Epithelial cell of umbilical artery (primary cell): ENCODE data around the gene ZFAND5. TPM values are rescaled to one million over a fixed set of nuclear protein-coding genes. Genes with fewer than 3 reads are reported as not detected.

Experiments
- total RNA-seq: library from RNA; depleted of rRNA; stranded (reverse); fragments of >200 nt; gene quantifications from 2 replicates; pipeline ENCODE4 v1.2.3, GENCODE V29; 2014

Gene ZFAND5, protein sequence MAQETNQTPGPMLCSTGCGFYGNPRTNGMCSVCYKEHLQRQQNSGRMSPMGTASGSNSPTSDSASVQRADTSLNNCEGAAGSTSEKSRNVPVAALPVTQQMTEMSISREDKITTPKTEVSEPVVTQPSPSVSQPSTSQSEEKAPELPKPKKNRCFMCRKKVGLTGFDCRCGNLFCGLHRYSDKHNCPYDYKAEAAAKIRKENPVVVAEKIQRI
- 82.2 and 83.2 TPM in 2 replicates for total RNA-seq

DNA sequence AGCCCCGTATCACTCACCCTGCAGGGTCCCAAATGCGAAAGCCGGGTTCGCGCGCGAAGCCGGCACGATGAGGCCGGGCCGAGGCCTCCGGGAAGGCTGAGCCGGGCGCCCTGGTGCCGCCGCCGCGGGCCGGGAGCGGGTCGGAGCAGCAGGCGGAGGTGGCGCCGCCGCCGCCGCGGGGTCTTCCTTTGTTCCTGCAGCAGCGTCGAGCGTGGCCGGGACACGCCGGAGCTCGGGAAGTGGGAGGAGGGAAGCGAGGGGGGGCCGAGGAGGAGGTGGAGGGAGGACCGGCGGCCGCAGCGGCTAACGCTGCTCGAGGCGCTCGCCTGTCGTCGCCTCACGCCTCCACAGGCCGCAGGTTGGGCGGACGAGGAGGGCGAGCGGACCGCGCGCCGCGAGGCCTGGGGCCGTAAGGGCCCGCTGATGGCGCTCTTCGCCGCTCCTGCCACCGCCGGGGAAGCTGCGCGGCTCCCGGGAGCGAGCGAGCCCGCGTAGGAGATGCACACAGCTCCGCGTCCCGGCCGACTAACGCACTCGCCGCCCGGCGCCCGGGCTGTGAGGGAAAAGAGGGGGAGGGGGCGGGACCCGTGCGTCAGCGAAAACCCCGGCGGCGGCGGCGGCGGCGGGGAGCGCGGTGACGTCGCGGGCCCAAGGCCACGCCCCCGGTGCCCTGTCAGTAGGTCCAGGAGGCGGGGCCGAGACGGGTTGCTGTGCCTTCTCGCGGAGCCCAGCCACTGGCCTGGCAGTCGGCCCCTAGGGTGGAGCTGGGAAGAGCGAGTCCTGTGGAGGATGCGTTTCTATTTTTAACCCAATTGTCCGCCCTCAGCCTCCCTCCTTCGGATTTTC lies at the start of gene ZFAND5:
Gene ZFAND5 (minus strand): TSS at position 530 of the 846 bp plus-strand sequence. CDS start 4,430 bp downstream, outside the sequence.

Other genes with a start within 250 kb of the ZFAND5 start
- not detected in 2 replicates for gene GDA, start 215.8 kb downstream of the ZFAND5 start, total RNA-seq
- gene TMC1, start 156.4 kb upstream of the ZFAND5 start, total RNA-seq = 1.6 and 3.2 TPM in 2 replicates